SU-DHL-6 (cell line): ENCODE results near the gene KCNE1.

ENCODE experiments used
- H2AFZ ChIP-seq: fragments of 200-600 bp; sonication (generic); 2 replicates; pipeline ENCODE4 v1.6.1; 2014; ENCODE audit warnings: low read depth, mild to moderate bottlenecking, moderate library complexity, mixed read lengths, antibody characterized with exemption, low read length; ENCODE audit not compliant: severe bottlenecking
- H3F3A ChIP-seq: fragments of 200-600 bp; shearing (Covaris generic); 2 replicates; pipeline ENCODE4 v1.6.0; 2016; ENCODE audit warnings: antibody characterized with exemption, mild to moderate bottlenecking; ENCODE audit not compliant: insufficient read depth
- H3K27ac ChIP-seq: fragments of 200-600 bp; sonication (generic); 2 replicates; pipeline ENCODE4 v1.5.1; 2016; ENCODE audit warnings: low read depth, mild to moderate bottlenecking, low read length, moderate library complexity, mixed read lengths
- H3K27me3 ChIP-seq: fragments of 200-600 bp; sonication (generic), shearing (Covaris generic); 2 replicates; pipeline ENCODE4 v1.6.0; 2014; ENCODE audit warnings: mild to moderate bottlenecking, low read length
- H3K36me3 ChIP-seq: fragments of 200-600 bp; sonication (generic); 2 replicates; pipeline ENCODE4 v1.6.1; 2014; ENCODE audit warnings: mild to moderate bottlenecking, low read length, mixed read lengths
- H3K4me2 ChIP-seq: fragments of 300-600, 200-600 bp; shearing (Covaris generic), sonication (generic); 2 replicates; pipeline ENCODE4 v1.6.0; 2014; ENCODE audit warnings: low read length, low read depth, mild to moderate bottlenecking; ENCODE audit not compliant: poor library complexity, severe bottlenecking
- H3K4me3 ChIP-seq: fragments of 200-600 bp; sonication (generic); 2 replicates; pipeline ENCODE4 v1.5.1; 2014; ENCODE audit warnings: antibody characterized with exemption, low read length, mild to moderate bottlenecking, mixed read lengths; ENCODE audit not compliant: insufficient read depth, poor library complexity, severe bottlenecking
- H3K79me2 ChIP-seq: fragments of 200-600 bp; sonication (generic); 2 replicates; pipeline ENCODE4 v1.6.1; 2014; ENCODE audit warnings: mild to moderate bottlenecking, low read length, moderate library complexity; ENCODE audit not compliant: insufficient read depth
- H3K9ac ChIP-seq: fragments of 200-600 bp; sonication (generic); 2 replicates; pipeline ENCODE4 v1.7.0; 2014; ENCODE audit warnings: mild to moderate bottlenecking, low read length
- H3K9me2 ChIP-seq: fragments of 200-600 bp; sonication (generic); replicated peaks from 2 replicates; pipeline ENCODE4 v1.6.1; 2014; ENCODE audit warnings: low read length; ENCODE audit not compliant: insufficient read depth
- H3K9me3 ChIP-seq: fragments of 200-600 bp; sonication (generic); 2 replicates; pipeline ENCODE4 v1.6.1; 2014; ENCODE audit warnings: low read length, mixed read lengths; ENCODE audit not compliant: insufficient read depth
- H4K20me1 ChIP-seq: fragments of 200-600 bp; sonication (generic); 2 replicates; pipeline ENCODE4 v1.6.1; 2014; ENCODE audit warnings: low read depth, mild to moderate bottlenecking, antibody characterized with exemption, low read length, moderate library complexity, mixed read lengths
- CTCF ChIP-seq: fragments of 200-600 bp; sonication (generic); IDR thresholded peaks from one replicate; pipeline ENCODE4 v1.5.1; 2017; ENCODE audit warnings: antibody characterized with exemption, mild to moderate bottlenecking, low read length, moderate library complexity; ENCODE audit not compliant: insufficient read depth, poor library complexity, severe bottlenecking
- EZH2phosphoT487 ChIP-seq: fragments of 200-600 bp; sonication (generic), shearing (Covaris generic); conservative IDR thresholded peaks from 2 replicates; pipeline ENCODE4 v1.6.1; 2018; ENCODE audit warnings: mild to moderate bottlenecking, antibody characterized with exemption, low read length, moderate library complexity, mixed read lengths

Gene KCNE1

GRCh38 chr21:34550182-34550799 lies 38.3 kb upstream of the KCNE1 start:
- no peak for TF ChIP-seq EZH2phosphoT487
- no peak for TF ChIP-seq CTCF
- no peaks in the 10 kb centered on the region for H3F3A ChIP-seq
- no peak overlapping the region for H3K4me2 ChIP-seq
- no peak overlapping the region for H3K4me3 ChIP-seq
- H2AFZ ChIP-seq: no peak overlapping the region
- no peaks in the 10 kb centered on the region for H4K20me1 ChIP-seq
- H3K27me3 ChIP-seq: no peaks in the 10 kb centered on the region
- H3K27ac ChIP-seq: no peak overlapping the region
- no peaks in the 10 kb centered on the region for H3K9me3 ChIP-seq
- no peaks in the 10 kb centered on the region for H3K79me2 ChIP-seq
- H3K36me3 ChIP-seq: no peaks in the 10 kb centered on the region
- no peaks in the 10 kb centered on the region for H3K9me2 ChIP-seq
- H3K9ac ChIP-seq: no peak overlapping the region

DNA sequence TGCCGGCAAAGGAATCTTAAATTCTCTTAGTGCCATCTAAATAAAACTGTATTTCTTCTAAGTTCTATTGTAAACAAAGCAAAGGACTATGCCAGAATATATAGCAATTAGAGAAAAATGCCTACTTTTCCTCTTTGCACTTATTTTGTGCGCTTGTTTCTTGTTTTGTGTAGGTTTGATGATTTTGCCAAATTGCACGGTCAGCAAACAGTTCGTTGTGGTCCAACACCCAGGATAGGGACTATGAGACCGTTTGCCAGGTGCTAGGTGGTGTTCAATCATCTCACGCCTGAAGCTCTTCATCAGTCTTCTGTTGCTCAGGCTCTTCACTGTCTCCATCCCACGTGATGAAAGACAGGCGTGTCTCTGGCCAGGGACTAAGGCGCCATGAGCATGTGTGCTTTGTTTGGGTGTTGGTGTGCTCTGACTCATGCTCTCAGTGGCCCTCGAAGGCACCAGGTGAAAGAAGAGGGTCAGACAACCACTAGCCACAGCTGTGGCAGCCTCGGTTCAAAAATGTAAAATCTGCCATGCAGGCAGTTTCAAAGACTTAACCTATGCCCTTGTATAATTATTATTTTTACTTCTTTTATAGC lies 36.9 kb upstream of the KCNE1 start:
- Histone ChIP-seq H3K79me2 (no peaks in the 10 kb centered on the region), H3K27ac (no peak overlapping the region), H3K9ac (no peak overlapping the region), H2AFZ (no peak overlapping the region), H3K9me2 (no peaks in the 10 kb centered on the region), H3K4me3 (no peak overlapping the region), H3F3A (no peaks in the 10 kb centered on the region), H3K27me3 (no peaks in the 10 kb centered on the region), H4K20me1 (no peaks in the 10 kb centered on the region), H3K9me3 (no peaks in the 10 kb centered on the region), H3K36me3 (no peaks in the 10 kb centered on the region), H3K4me2 (no peak overlapping the region)
- TF ChIP-seq CTCF: no peak
- no peak for TF ChIP-seq EZH2phosphoT487

GRCh38 chr21:34546542-34546941 lies 34.5 kb upstream of the KCNE1 start:
- Histone ChIP-seq H3K9ac (no peak overlapping the region), H3F3A (no peaks in the 10 kb centered on the region), H3K27me3 (no peaks in the 10 kb centered on the region), H3K9me2 (no peaks in the 10 kb centered on the region), H4K20me1 (no peaks in the 10 kb centered on the region), H2AFZ (no peak overlapping the region), H3K4me2 (peak overlapping the region; percentile 55), H3K9me3 (no peaks in the 10 kb centered on the region), H3K36me3 (no peaks in the 10 kb centered on the region), H3K27ac (peak overlapping the region; percentile 8; the same call in 1 of the 2 replicates), H3K79me2 (no peaks in the 10 kb centered on the region), H3K4me3 (no peak overlapping the region)
- TF ChIP-seq EZH2phosphoT487 (no peak), CTCF (no peak)
